Measurements from ENCODE around the gene SLC12A7.

GRCh38 chr5:1013948-1014301 is 97.9 kb downstream of the SLC12A7 start:
- TF ChIP-seq CTCF (IDR thresholded peaks at IDR 0.05 in 8 of 11, conservative IDR thresholded peaks at IDR 0.05 in 3 of 11) (no peak), POLR2A (IDR thresholded peaks at IDR 0.05) (no peak)

Data from spleen (tissue), 7 donors.